ENCODE results near the gene MKS1.

Gene MKS1

GRCh38 chr17:58156839-58157803 lies 61.9 kb downstream of the MKS1 start:
- no peak for DNase-seq

Measured in NCI-H774 (cell line).